ENCODE results near the gene TREX2.

The TREX2 gene

DNA sequence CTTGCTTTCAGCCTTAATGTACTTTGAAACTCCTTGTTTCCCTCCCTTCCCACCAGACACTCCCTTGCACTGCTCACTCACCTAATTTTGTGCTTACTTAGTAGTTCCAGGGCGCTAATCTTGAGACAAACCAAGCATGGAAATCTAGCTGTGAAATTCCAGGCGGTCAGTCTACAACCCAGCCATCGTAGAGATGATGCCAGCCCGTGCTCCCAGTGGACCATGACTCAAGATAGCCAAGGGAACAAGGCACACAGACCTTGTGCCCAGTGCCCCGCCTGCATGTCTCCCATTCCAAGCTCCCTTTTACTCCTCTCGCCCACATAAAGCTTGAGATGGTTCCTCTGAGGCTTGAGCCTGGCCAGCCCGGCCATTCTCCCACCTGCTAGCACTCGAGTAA is 11.1 kb downstream of the TREX2 start:
- DNase-seq (ENCODE audit: low spot score), result no peak

DNA sequence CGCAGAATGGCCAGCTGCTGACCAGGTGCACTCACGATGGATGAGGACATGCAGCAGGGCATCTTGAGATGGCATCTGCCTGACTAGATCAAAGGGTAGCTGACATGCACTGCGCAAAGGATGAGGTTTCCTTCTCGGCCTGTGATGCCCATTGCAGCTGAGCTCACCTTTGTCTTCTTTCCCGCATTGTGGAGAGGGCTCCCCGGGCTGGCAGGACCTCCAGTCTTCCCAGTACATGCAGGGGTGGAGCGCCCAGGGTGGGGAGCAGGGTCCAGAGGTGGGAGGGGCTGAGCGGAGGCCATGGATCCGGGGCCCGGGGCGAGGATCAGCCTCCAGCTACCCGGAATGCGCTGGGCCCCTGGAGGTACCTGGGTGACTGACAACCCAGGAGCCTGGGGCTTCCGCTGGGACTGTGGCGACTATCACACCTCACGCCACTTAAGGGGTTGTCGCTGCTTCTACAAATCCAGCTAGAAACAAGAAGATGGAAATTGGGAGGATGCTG is 12.0 kb downstream of the TREX2 start:
- DNase-seq (ENCODE audit: low spot score), result no peak

GRCh38 chrX:153433161-153433680 is 12.6 kb downstream of the TREX2 start:
- DNase-seq (ENCODE audit: low spot score), result no peak

GRCh38 chrX:153430796-153431195 is 15.1 kb downstream of the TREX2 start:
- no peak for DNase-seq (ENCODE audit: low spot score)

DNA sequence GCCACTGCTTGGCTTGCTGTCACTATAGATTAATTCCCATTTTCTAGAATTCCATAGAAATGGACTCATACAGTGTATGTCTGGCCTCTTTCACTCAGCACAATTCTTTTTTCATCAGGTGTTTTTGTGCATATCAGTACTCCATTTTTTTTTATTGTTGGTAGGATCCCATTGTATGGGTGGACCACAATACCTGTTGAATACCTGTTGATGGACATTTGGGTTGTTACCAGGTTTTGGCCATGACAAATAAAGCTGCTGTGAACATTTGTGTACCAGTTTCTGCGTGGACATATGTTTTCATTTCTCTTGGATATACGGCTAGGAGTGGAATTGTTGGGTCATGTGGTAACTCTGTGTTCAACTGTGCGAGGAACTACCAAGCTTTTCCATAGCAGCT is 19.7 kb downstream of the TREX2 start:
- no peak for DNase-seq (ENCODE audit: low spot score)

GRCh38 chrX:153423652-153424051 is 22.2 kb downstream of the TREX2 start:
- DNase-seq (ENCODE audit: low spot score), result no peak

DNA sequence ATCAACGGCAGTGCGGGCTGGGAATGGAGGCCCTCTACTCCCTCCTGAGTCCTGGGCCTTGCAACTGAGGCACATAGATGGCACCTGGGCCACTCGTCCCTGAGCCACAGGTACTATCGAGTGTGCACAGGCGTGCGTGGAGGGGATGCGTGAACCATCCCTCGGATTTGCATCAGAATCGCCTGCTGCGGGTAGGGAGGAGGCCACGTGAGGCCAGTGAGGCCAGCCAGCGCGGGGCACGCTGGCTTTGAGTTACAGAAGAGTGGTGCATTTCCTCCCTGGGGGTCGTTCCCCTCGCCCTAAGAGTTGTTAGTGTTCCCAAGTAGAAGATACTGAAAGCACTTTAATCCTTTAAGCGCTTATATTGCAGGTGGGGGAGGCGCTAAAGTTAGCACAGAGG is 24.0 kb downstream of the TREX2 start:
- DNase-seq (ENCODE audit: low spot score), result no peak

- no peak for DNase-seq (ENCODE audit: low spot score)
Measured at GRCh38 chrX:153420851-153421599, 24.8 kb downstream of the TREX2 start.

DNA sequence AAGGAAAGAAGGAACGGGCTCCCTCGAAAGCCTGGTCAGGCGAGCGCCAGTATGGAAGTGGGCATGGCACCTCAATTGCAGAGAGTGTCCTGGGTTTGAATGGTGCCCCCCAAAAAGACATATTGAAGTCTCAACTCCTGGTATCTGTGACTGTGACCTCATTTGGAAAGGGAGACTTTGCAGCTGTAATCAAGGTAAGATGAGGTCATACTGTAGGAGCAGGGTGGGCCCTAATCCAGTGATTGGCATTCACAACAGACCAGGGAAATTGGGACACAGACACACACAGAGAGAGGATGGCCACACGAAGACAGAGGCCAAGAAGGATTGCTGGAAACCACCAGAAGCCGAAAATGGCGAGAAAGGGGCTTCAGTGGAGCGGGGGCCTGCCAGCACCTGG is 28.2 kb downstream of the TREX2 start:
- no peak for DNase-seq (ENCODE audit: low spot score)

GRCh38 chrX:153416781-153417450 is 28.9 kb downstream of the TREX2 start:
- DNase-seq (ENCODE audit: low spot score), result no peak

DNA sequence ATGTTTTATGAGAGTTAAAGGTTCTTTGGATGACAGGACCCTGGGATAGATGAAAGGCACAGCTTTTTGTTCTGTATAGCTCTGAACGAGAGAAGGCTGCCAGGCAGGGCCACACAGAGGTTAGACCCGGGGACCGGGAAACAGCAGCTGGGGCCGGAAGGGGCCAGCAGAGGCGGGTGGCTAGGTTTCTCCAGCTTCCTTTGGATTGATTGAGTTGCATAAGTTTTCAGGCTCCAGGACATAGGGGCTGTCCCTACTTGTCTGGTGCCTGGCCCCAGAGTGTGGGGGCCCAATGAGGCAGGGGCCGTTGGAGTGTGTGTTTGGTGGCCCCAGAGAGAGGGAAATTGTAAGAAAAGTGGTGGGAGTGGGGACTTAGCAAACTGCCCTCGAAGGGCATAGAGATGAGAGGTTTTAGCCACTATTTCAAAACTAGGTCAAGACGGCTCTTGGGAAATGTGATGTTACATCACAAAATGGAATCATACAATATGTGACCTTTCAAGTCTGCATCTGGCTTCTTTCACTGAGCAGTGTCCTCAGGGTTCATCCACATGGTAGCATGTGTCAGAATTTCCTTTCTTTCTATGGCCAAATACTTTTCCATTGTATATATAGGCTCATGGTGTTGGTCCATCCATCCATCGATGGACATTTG is 30.9 kb downstream of the TREX2 start:
- no peak for DNase-seq (ENCODE audit: low spot score)

- no peak for DNase-seq (ENCODE audit: low spot score)
Measured at GRCh38 chrX:153413731-153414130, 32.1 kb downstream of the TREX2 start.

GRCh38 chrX:153412746-153413720 is 32.8 kb downstream of the TREX2 start:
- no peak for DNase-seq (ENCODE audit: low spot score)

GRCh38 chrX:153411988-153412574 is 33.8 kb downstream of the TREX2 start:
- no peak for DNase-seq (ENCODE audit: low spot score)

DNA sequence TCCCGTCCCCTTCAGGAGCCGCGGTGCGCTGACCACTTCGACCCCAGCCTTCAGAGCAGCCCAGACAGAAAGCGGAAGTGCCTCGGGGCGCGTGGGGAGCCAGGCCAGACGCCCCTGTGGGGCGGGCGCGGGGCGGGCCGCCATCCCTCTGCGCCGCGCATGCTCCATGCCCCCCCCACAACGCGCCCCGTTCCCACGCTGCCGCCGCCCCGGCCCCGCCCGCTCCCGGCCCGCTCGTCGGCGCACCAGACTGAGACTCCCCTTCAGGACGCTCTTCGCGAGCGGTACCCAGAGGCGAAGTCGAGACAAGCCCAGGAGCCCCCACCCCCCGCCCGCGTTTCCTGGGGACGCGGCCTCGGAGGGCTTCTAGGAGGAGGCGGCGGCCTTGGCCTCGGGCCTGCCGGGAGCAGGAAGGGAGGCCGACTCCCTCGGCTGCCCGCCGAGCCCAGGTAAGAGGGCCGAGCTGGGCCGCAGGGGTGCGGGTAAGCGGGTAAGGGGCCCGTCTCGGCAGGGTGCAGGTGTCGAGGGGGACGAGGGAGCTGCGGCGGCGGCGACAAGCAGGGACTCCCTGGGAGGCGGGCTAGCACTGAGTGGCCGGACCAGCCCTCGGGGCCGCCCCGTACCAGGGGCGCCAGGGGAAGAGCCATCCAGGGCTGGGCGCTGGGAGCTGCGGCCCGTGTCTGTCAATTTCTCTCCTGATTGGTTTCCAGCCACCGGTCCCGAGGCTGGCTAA is 34.4 kb downstream of the TREX2 start, which contains the start of gene ZFP92:
Gene ZFP92 (plus strand): TSS at position 218 of the 733 bp plus-strand sequence. CDS start 6,851 bp downstream, outside the sequence.
- no peak for DNase-seq (ENCODE audit: low spot score)

GRCh38 chrX:153410888-153411254 is 35.0 kb downstream of the TREX2 start:
- no peak for DNase-seq (ENCODE audit: low spot score)

GRCh38 chrX:153410373-153410772 is 35.5 kb downstream of the TREX2 start:
- no peak for DNase-seq (ENCODE audit: low spot score)

DNA sequence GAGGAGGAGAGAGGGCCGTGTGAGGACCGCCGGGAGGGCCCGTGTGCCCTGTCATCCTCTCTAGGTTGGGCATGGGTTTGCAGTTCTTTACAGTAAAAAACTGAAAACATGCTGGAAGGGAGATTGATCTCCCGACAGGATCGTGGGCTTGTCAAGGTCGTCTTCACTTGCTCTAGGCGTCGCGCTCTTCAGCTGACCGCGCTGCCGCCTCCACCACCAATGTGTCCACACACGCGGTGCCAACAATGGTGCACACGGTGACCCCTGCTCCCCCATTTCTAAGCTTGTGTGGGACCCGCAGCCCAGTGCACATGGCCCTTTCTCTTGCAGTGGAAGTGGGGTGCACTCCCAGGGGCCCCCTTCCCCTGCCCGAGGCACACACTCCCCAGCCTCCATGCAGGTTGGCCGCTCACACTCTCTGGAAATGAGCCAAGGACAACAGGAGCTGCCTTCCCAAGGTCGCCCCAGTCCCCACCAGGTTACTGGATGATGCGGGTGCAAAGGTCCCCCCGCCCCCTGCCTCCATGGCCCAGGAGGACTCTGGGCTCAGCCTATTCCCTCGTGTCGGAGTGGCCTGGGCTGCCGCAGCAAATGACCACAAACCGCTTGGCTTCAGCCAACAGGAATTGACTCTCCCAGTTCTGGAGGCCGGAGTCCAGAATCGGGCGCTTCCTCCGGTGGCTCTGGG is 36.3 kb downstream of the TREX2 start:
- no peak for DNase-seq (ENCODE audit: low spot score)

DNA sequence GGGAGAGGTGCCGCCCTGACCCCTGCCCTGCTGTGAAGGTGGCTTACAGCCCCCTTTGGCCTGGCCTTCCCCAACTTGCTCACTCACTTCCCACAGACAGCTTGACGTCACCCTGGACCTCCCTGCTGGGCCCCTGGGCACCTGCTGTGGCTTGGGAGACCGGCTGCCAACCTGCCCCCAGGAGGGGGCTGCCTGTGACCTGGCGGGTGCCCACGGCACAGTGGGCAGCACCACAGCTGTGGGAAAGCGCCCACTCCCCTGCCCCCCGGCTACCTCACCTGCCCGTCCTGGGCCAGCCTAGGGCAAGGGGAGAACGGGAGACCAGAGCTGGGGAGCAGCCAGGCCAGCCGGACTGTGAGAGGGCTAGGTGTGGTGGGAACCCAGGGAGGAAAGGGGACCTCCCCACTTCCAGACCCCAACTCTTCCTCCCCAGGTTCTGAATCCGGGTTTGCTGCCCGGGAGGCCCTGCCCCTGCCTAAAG is 36.9 kb downstream of the TREX2 start:
- DNase-seq (ENCODE audit: low spot score), result no peak
